Epithelial cell of alveolus of lung (primary cell): ENCODE results near the gene SPRR1B. TPM values are rescaled to one million over a fixed set of nuclear protein-coding genes. Genes with fewer than 3 reads are reported as not detected.

Experiments
- total RNA-seq: library from RNA; depleted of rRNA; stranded (reverse); fragments of >200 nt; gene quantifications from 2 replicates; pipeline ENCODE4 v1.2.1, GENCODE V29; 2015

Gene SPRR1B, protein sequence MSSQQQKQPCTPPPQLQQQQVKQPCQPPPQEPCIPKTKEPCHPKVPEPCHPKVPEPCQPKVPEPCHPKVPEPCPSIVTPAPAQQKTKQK
- not detected in 2 replicates for total RNA-seq

GRCh38 chr1:153030895-153031294, at the start of gene SPRR1B:
Gene SPRR1B (plus strand): TSS chr1:153031203. CDS start chr1:153032346, 1,143 bp downstream.

DNA sequence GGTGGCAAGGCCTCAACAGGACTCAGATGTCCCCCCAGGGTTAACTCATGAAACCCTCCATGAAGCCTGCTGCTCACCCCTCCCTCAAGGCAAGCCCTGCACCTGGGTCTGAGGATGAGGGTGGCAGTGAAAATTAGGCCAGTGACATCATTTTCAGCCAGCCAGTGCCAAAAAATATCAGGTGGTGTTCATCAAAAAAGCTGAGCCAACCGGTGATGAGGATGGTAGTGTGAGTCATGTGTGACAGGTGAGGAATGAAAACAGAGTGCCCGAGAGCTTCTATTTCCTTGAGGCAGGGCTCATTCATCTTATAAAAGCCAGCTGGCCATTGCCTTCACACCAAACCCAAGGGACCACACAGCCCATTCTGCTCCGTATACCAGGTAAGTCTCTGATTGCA, 47.3 kb upstream of the SPRR1B start, which contains the start of gene SPRR1A:
Gene SPRR1A (plus strand): TSS at position 339 of the 400 bp plus-strand sequence. CDS start 1,150 bp downstream, outside the sequence.

DNA sequence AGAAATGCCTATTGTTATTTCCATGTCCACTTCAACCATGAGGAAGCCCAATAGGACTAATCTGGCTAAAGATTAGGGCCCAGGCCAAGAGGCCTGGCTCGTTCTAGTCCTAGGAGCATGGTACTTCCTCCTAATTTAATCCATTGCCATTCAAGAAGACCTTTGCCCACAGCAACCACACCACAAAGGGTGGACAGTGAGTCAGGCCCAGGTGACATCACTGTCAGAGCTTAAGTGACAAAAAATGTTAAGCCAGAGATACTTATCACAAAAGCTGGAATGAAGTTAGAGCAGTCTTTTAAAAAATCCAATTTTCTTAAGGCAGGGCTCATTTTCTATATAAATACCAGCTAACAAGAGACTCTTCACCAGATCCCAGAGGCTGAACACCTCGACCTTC, 29.6 kb upstream of the SPRR1B start, which contains the start of gene SPRR3:
Gene SPRR3 (plus strand): TSS at position 368 of the 400 bp plus-strand sequence. CDS start 1,272 bp downstream, outside the sequence.

GRCh38 chr1:153040950-153041631, 10.1 kb downstream of the SPRR1B start, which contains the start of gene SPRR2D:
Gene SPRR2D (minus strand): TSS chr1:153041120. CDS start chr1:153040346, 774 bp downstream.

GRCh38 chr1:153057375-153057774, 26.4 kb downstream of the SPRR1B start, which contains the start of gene SPRR2A:
Gene SPRR2A (minus strand): TSS chr1:153057512. CDS start chr1:153056735, 777 bp downstream.

GRCh38 chr1:153071511-153071910, 40.5 kb downstream of the SPRR1B start, which contains the start of gene SPRR2B:
Gene SPRR2B (minus strand): TSS chr1:153071611. CDS start chr1:153070839, 772 bp downstream.

Other genes with a start within 250 kb of the SPRR1B start
- gene LCE1E, start 244.9 kb upstream of the SPRR1B start, total RNA-seq: not detected in 2 replicates
- gene LCE1D, start 234.5 kb upstream of the SPRR1B start, total RNA-seq: not detected in 2 replicates
- gene LCE1C, start 224.6 kb upstream of the SPRR1B start, total RNA-seq: not detected in 2 replicates
- gene LCE1B, start 219.2 kb upstream of the SPRR1B start, total RNA-seq: not detected in 2 replicates
- gene LCE1A, start 203.7 kb upstream of the SPRR1B start, total RNA-seq: not detected in 2 replicates
- gene LCE6A, start 188.3 kb upstream of the SPRR1B start, total RNA-seq: not detected in 2 replicates
- not detected in 2 replicates for gene LCE7A, start 171.2 kb upstream of the SPRR1B start, total RNA-seq
- not detected in 2 replicates for gene SMCP, start 152.9 kb upstream of the SPRR1B start, total RNA-seq
- gene IVL, start 122.7 kb upstream of the SPRR1B start, total RNA-seq: not detected in 2 replicates
- gene SPRR5, start 84.0 kb upstream of the SPRR1B start, total RNA-seq: not detected in 2 replicates
- not detected in 2 replicates for gene SPRR4, start 60.6 kb upstream of the SPRR1B start, total RNA-seq
- not detected in 2 replicates for gene SPRR1A, start 47.1 kb upstream of the SPRR1B start, total RNA-seq
- not detected in 2 replicates for gene SPRR3, start 29.5 kb upstream of the SPRR1B start, total RNA-seq
- gene SPRR2D, start 9.9 kb downstream of the SPRR1B start, total RNA-seq: not detected in 2 replicates
- gene SPRR2A, start 26.3 kb downstream of the SPRR1B start, total RNA-seq: not detected in 2 replicates
- not detected in 2 replicates for gene SPRR2B, start 40.4 kb downstream of the SPRR1B start, total RNA-seq
- not detected in 2 replicates for gene SPRR2E, start 63.3 kb downstream of the SPRR1B start, total RNA-seq
- gene SPRR2F, start 82.3 kb downstream of the SPRR1B start, total RNA-seq: not detected in 2 replicates
- not detected in 2 replicates for gene SPRR2G, start 119.7 kb downstream of the SPRR1B start, total RNA-seq
- not detected in 2 replicates for gene LELP1, start 172.2 kb downstream of the SPRR1B start, total RNA-seq
- gene PRR9, start 186.4 kb downstream of the SPRR1B start, total RNA-seq: not detected in 2 replicates
- gene LORICRIN, start 228.5 kb downstream of the SPRR1B start, total RNA-seq: not detected in 2 replicates